NCI-H2029 (cell line): ENCODE results near the gene MAST4.

ENCODE experiments used
- DNase-seq: peaks from one replicate; lab custom pipeline; 2025; lab: John Stamatoyannopoulos, UW

Gene MAST4

DNA sequence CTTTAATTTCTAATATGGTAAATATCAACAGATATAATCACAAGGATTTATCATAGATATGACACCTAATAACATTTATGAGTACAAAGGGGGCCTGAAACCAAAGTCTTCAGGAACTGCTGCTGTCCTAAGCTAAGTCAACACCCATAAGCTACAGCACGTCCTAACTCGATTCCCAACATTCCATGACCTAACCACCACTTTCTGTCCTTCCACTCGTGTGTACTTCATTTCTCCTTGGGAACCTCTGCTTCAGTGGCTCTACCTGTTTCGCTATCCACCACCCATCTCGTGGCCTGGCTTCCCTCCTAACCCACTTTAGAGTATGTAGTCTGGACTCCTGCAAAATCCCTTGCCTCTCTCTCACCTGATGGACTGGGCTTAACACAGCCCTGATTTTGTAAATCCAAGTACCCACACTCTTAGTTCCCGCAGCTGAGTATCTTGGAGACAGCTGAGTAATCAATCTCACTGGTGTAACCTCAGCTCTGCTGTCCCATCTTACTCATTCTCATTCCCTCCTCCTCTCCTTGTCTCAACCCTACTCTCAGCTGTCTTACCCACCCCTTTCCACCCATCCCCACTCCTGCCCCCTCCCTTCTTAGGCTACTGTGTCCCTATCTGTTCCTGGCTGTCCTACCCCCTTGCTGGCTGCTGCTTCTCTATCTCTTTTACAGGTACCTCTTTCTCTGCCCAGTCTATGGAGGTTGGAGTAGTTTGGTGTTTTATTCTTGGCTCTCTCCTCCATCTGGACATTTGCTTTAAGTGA lies 101.8 kb downstream of the MAST4 start:
- DNase-seq = no peak

GRCh38 chr5:66701244-66701643 lies 105.1 kb downstream of the MAST4 start:
- no peak for DNase-seq

GRCh38 chr5:66702426-66702825 lies 106.2 kb downstream of the MAST4 start:
- no peak for DNase-seq

DNA sequence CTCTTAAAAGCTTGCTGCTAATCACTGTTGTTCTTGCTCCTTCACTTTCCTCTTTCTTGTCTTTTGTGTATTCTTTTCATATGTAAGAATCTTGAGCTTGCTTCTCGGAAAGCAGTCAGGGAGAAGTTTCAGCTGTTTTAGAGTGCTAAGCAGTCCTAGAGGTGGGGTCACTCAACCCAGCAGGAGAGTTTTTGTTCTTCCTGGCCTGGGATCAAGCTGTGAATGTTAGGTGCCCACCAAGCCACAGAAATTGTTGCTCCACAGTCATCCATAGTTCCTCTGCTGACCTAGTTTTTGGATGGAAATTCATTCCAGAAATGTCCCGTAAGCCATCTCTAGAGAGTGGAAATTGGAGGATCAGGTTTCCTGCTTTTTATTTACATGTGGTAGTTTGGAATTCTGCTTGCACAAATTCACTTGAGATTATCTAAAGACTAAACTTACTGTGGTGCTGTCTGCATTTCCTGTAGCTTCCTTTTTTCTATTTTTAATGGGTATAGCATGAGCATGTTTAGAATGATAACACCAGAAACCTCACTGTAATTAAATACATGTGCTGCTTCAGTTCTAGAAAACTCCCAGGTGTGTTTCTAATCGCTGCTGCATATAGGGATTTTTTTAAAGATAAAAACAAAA lies 108.7 kb downstream of the MAST4 start:
- peak; percentile 33 for DNase-seq

DNA sequence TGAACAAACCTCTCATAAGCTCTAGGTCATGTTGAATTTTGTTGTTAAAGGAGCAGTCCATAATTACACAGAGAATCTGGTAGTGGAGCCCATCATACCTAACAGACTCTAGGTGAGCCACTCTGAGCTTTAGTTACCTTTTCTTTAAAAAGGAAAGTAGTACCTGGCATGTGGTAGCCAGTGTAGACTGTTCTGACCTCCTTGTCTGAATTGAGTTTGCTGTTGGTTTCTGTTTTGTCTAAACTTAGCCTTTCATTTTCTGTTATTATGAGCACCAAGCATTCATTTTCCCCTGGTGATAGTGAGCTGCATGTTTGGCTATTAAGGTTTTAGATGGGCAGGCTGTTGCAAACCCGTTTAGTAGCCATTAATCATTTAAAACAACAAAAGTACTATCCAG lies 112.2 kb downstream of the MAST4 start:
- DNase-seq = no peak

- no peak for DNase-seq
Observed at GRCh38 chr5:66710557-66711088, 114.4 kb downstream of the MAST4 start.

DNA sequence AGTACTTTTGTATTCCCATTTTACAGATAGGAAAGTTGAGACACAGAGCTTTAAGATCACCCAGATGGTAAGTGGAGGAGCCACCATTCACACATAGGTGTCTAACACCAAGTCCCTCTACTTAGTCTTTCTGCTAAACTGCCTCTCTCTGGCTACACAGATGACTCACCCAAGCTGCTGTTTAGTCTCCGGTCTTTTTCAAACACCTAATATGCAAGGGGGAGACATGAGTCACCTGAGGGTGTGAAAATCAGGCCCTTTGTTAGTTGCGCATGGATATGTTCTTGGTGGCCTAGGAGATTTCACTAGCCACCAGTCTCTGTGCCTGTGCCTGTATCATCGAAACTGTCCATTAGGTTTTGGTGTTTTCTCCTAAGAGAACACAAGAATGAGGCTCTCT lies 117.8 kb downstream of the MAST4 start:
- no peak for DNase-seq

GRCh38 chr5:66717455-66718373 lies 121.5 kb downstream of the MAST4 start:
- DNase-seq = no peak

GRCh38 chr5:66718374-66719002 lies 122.3 kb downstream of the MAST4 start:
- no peak for DNase-seq

DNA sequence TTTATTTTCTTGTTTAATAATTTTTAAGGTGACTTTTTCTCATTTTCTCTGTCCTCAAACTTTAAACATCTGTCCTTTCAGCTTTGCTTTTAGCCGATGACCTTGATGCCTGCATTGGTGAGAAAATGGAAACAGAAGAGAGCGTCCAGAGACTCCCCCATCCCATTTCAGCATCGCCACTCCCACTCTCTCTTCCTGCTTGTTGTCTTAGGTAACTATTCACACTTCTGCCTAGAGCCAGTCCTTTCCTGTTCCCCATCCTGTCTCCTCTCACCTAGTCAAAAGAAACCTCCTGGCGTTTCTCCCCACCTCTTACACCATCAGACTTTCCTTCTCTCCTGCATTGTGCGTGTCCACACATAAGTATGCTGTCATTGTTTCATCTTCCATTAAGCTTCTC lies 124.6 kb downstream of the MAST4 start:
- DNase-seq = peak; percentile 13

DNA sequence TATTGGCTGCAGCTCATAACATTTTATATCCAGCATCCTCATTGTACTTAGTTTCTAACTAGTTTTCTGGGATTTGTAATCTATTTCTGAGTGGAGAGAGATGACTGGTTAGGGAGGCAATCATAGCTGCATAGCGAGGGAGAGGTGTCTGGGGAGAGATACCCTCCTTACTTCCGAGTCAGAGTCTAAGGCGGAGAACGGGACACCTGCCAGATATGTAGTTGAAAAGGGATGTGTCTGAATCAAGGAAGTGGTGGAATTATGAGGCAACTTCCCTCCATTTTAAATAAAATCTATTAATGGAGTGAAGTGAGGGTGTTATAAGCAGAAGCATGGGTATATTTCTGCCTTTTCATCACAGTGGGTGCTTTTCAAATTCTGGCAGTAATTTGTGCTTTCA lies 126.5 kb downstream of the MAST4 start:
- no peak for DNase-seq

DNA sequence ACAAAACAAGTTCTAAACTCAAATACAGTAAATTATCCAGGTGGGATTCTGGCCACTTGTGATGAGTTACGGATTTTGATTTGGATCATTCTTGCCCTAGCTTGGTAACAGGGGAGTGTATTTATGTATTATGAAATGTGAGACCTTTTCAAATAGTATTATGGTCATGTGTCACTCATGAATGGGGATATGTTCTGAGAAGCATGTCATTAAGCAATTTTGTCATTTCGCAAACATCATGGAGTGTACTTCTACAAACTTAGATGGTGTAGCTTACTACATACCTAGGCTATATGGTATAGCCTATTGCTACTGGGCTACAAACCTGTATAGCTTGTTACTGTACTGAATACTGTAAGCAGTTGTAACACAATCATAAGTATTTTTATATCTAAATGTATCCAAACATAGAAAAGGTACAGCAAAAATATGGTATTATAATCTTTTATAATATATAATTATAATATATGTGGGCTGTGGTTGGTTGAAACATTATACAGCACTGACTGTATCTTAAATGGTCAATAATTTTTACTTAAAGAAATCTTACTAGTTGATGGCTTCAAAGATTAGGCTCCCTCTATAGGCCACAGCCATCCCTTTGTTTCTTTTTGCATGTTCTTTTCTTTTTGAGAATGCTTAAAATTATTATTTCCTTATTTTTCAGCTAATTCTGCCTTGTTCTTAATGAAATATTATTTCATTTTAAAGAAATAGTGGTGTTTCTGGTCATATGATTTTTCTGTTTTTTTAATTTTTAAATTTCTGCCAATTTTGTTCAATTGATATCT lies 128.4 kb downstream of the MAST4 start:
- no peak for DNase-seq

GRCh38 chr5:66727630-66728029 lies 131.4 kb downstream of the MAST4 start:
- no peak for DNase-seq

DNA sequence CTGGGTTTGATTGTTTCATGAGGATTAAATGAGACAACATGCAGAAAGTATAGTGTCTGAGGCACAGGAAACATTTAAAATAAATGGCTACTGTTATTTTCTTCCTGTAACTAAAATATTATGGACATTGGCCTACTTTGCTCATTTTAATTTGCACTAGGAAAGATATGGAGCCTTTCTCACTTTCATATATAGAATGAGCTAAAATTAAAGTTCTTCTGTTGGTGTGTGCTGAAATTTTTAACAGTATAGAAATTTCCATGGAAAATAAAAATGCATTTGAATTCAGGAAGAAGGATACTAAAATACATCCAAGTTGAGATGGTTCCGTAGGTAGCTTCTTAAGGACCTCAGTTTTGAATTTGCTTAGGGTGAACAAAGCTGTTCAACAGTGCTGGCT lies 131.9 kb downstream of the MAST4 start:
- DNase-seq = no peak

GRCh38 chr5:66737096-66737495 lies 140.9 kb downstream of the MAST4 start:
- no peak for DNase-seq

DNA sequence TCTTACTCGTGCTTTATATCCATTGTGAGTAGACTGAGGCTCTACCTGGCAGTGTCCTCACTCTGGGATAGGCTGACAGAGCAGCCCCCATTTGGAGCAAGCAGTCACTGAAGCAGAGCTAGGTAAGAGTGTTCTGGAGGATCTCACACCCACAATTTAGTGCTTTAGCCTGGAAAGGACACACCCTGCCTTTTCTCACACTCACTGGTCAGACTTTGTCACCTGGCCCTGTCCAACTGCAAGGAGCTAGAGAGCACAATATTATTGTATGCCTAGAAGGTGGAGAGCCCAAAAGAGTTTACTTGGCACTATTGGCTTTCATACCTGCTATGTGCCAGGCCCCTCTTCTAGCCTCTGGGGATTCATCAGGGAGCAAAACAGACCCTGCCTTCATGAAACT lies 141.9 kb downstream of the MAST4 start:
- no peak for DNase-seq

DNA sequence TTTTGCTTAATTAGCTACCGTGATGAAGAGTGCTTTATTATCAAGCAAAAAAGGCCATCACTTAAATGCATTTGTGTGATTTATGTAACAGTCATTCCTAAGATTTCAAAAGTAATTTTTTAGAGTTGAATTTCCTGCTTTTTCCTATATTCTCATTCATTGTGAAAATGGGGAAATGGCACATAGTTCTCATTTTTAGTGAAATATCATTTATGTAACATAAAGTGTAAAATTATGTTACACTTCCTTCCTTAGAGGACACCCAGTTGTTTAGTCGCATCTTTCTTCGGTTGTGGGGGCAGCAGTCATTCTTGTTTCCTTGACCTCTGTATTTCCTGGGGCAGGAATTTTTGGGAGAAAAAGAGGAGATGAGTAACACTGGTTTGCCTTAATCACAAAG lies 142.8 kb downstream of the MAST4 start:
- DNase-seq = no peak

DNA sequence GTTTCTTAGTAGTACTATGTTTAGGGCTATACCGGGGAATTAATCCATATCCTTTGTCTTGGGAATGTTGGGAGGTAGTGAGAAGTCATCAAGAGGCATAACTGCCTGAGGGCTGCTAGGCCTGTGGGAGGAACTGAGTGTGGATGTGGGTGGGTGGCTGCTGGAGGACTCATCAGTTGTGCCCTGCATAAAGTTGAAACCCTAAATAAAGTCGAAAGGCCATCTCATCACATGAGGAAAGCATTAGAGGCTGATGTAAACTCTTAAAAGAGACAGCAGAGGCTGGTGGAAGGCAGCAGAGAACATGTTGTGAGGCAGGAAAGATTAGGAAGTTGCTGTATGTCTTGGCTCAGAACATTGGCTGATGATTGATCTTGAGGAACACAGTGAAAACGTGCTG lies 143.8 kb downstream of the MAST4 start:
- DNase-seq = no peak

DNA sequence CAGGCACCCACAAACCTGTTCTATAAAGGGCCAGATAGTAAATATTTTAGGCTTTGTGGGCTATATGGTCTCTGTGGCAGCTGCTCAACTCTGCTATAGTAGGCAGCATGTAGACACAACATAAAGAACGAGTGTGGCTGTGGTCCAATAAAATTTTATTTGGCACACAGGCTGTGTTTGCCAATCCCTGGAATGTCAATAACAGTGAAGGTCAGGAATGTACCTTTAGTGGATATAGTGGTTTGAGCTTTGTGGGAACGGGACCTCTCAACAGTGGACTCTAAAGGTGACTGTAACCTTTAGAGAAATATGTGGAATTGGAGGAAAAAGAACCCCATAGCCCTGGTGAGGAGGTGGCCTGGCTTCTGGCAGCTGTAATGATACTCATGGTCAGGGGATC lies 145.2 kb downstream of the MAST4 start:
- DNase-seq = peak; percentile 53

DNA sequence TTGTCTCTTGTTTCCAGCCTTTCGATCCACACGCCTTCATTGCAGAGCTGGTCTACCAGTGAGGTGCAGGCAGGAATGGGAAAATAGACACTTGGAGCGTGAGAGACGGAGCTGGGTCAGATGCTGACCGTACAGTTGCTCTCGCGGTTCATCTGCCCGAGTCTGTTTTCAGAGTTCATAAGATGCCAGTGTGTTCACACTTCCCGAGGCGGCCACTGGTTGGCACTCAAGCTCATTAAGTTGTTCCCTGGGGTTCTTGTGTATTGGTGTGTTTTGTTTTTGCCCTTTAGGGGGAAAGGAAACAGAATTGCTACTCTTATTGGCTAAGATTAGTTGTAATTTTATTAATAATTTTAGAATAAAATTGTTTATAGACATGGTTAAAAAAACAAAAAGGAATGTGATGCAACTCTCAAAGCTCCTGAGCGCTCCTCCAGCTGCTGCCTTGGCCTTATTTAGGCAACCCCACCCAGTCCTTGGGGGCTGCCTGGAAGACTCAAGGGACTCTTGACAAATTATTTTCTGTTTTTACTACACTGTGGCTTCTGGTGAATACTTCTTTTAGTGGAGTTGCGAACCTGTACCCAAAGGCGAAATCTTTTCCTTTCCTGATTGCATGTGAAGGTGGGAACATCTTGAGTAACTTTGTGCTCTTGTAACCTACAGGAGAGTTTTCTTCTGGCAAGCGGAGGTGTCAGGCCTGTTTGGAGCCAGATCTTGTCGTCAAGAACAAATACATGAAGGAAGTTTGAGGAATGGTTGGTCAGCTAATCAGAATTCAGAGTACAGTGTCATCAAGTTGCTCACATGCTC lies 146.1 kb downstream of the MAST4 start:
- DNase-seq = no peak
